HG03135 (cell line): ENCODE measurements around the gene SMC3.
"Not testable (repeated sequence)": the region's sequence is repeated elsewhere in the genome, so short reads cannot be mapped to it uniquely, and the experiment has no call there.

Experiments used
- ATAC-seq: cut with Tn5 transposase; IDR thresholded peaks from one replicate; pipeline ENCODE4 v1.9.1; 2021; ENCODE audit warnings: mild to moderate bottlenecking, moderate library complexity; ENCODE audit not compliant: unreplicated experiment

SMC3 gene

DNA sequence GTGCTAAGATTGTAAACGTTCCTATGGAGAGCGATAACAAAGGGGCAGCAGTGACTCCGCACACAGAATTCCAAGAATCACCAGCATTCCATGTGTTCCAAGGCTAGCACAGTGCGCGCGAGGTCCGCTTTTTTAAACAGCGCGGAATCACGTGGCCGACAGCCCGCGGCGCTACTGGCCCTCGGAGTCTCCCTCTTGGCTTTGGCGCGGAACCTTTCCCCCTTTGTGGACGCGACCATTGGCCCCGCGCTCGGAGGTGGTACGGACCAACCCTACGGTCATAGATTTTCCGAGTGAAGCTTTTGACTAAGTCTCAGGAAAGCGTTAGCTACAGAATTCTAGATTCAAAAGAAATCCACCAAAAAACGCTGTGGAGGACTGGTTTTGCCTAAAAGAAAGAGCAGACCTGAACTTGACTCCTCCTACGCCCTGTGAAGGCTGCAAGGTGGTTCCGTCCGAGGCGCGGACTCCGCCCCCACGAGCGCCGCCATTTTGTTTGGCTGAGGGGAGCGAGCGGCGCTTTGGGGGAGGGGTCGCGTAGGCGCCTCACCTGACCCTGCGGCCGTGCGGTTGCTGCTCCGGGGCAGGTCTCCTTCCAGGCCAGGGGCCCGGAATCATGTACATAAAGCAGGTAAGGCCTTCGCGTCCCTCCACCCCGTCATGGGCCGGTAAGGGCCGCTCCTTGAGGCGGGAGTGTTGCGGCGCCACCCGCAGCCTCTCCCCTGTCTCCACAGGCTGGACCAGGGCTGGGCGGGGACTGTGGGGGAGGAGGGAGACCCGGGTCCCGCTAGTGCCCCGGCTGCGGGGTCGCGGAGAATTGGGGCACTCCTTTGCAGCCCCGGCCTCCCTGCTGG is at the start of gene SMC3:
TSS of gene SMC3 (plus strand) at position 495 of the 854 bp plus-strand sequence. CDS start at position 617, 122 bp downstream.
- peak; percentile 90 for ATAC-seq

DNA sequence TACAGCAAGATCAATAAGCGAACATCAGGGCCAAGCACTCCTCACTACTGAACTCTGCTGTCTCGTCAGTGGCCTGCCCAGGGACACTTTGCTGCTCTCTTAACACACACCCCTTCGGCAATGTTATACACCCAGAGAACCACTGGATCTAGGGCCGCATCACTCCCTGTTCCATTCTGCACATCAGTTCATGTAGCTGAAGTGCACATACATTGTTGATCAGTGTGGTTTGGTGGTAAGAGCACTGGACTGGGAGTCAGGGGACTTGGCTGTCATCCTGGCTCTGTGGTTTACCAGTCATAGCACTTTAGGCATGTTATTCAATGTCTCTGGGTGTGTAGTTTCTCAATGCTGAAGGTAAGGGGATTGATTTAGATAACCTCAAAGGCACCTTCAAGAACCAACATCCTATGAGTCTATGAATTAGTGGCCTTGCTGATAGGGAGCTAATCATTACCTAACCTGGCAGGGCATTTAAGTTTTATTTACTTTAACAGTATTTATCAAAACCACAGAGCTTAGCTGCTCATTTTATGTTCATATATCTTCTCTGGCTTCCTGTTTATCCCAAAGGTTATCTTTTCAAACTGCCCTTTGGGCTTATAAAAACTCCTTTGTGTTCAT is 45.0 kb upstream of the SMC3 start:
- ATAC-seq: no peak

- ATAC-seq: no peak
Measured at GRCh38 chr10:110523736-110524135, 43.8 kb upstream of the SMC3 start.

DNA sequence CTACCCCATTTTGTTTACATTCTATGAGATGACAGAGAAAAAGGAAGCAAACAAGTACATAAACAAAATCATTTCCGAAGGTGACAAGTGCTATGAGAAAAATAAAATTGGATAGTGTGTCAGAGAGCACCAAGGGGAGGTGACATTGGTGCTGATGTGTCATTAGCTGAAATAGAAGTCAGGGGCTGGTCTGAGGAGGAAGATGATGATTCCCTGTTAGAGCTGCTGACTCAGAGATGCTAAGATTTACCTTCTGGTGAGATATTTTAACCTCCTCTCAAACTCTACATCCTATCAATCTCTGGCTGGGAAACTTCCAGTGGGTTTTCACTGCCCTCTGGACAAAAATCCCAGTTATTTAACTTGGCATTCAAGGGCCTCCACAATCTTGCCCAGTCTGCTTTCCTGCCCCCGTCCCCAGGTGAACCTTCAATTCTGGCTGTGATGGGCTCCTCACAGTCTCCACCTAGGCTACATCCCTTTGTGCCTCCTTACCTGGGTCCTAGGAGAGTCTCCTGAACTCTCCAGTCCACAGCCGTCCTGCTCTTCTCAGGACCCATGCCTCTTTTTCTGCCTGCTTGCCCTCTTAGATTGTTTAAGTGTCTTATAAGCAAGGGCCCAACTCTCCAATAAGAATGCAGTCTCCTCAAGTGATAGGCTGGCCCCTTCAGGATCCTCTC is 43.2 kb upstream of the SMC3 start:
- ATAC-seq: no peak

DNA sequence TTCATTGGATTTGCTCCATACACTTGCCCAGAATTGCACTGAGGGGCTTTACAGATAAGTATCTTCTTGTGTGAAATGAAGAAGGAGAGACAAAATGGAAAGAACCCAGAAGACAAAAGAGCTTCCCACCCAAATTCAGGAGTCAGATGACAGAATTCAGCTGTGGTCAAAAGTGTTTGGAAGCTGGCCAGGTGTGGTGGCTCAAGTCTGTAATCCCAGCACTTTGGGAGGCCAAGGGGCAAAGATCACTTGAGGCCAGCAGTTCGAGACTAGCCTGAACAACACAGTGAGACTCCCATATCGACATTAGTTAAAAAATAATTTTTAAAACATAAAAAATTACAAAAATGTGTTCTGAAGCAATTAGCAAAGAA is 42.6 kb upstream of the SMC3 start:
- ATAC-seq: no peak

GRCh38 chr10:110525349-110526260 is 41.9 kb upstream of the SMC3 start:
- ATAC-seq: no peak

DNA sequence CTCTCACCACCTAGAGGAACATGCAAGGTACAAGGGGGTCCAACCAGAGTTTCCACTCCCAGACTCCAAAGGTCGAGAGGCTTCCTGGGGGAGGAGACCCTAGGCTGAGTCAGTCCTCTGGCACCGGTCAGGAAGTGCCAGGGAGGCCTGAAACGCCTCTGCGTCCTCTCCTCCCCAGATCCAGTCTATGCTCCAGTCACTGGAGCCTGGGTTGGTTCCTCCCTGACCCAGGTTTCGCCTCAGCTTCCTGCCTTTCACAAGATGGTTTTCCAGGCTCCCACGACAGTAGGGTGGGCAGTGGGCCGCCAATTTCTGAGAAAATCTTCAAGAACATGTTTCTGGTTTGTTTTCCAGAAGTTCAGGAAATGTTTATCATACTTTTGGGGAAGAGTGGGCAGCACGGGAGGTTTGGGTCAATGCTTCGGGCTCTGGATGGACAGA is 39.7 kb upstream of the SMC3 start:
- no peak for ATAC-seq

GRCh38 chr10:110528224-110528996 is 39.1 kb upstream of the SMC3 start:
- peak; percentile 15 for ATAC-seq

DNA sequence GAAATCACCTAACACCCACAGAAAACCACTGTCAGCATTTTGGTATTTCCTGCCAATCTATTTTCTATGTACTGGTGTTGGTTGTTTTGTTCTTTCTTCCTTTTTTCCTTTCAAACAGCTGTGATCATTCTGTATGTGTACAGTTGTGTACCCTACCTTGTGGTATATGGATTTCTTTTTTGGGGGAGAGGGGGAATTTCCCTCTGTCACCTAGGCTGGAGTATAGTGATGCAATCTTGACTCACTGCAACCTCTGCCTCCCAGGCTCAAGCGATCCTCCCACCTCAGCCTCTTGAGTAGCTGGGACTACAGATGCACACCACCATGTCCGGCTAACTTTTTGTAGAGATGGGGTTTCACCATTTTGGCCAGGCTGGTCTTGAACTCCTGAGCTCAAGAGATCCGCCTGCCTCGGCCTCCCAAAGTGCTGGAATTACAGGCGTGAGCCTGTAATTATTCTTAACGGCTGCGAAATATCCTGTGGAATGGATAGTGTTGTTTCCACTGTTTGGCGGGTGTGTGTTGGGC is 38.4 kb upstream of the SMC3 start:
- ATAC-seq: peak; percentile 49

GRCh38 chr10:110529596-110530011 is 37.9 kb upstream of the SMC3 start:
- no peak for ATAC-seq

DNA sequence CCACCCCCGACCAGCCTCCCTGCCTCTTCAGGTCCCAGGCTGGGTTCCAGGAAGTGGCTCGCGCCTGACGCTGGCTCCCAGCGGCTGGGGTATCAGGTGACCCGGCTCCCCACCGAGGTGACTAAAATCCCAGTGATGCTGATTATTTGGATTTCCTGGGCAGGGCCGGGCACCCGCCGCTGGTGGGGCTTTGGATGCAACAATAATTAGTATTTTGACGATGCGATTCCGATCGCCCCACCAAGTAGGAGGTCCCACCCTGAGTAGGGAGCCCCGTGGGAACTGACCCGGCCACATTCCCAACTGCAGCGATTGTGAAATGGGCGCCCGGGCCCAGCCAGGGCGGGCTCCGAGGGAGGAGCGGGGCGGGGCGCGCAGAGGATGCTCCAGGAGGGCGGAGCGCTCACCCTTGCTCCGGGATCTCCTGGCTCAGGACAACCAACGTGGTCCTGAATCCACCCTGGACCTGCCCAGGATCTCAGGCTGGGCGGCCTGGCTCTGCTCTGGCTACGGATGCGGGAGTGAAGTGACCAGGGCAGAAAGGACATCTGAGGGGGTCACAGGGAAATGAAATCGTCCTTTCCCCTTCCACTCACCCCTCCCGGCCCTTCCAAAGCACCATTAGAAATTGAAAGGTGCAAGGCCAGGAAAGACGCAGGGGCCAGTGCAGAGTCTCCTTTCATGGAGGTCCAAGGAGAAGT is 37.2 kb upstream of the SMC3 start:
- no peak for ATAC-seq

GRCh38 chr10:110531687-110532086 is 35.8 kb upstream of the SMC3 start:
- ATAC-seq: no peak

GRCh38 chr10:110532628-110533027 is 34.9 kb upstream of the SMC3 start:
- not testable (repeated sequence) for ATAC-seq

DNA sequence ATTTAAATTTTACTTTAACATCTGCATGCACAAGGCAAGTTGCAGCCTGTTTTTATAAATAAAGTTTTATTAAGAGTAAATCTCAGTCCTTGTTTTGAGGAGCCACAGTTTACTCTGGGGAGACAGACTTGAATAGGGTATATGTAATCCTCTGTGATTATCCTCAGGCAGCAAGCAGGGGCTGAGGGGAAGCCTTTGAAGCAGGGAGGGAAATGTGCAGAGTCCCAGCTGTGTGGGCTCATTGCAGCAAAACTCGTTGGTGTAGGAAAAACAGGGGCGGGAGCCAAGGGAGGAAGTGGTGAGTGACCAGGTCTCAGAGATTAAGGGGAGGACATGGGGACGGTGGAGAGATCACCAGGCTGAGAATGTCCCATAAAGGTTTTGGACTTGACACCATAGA is 34.3 kb upstream of the SMC3 start:
- no peak for ATAC-seq

GRCh38 chr10:110534571-110534970 is 32.9 kb upstream of the SMC3 start:
- ATAC-seq: no peak

DNA sequence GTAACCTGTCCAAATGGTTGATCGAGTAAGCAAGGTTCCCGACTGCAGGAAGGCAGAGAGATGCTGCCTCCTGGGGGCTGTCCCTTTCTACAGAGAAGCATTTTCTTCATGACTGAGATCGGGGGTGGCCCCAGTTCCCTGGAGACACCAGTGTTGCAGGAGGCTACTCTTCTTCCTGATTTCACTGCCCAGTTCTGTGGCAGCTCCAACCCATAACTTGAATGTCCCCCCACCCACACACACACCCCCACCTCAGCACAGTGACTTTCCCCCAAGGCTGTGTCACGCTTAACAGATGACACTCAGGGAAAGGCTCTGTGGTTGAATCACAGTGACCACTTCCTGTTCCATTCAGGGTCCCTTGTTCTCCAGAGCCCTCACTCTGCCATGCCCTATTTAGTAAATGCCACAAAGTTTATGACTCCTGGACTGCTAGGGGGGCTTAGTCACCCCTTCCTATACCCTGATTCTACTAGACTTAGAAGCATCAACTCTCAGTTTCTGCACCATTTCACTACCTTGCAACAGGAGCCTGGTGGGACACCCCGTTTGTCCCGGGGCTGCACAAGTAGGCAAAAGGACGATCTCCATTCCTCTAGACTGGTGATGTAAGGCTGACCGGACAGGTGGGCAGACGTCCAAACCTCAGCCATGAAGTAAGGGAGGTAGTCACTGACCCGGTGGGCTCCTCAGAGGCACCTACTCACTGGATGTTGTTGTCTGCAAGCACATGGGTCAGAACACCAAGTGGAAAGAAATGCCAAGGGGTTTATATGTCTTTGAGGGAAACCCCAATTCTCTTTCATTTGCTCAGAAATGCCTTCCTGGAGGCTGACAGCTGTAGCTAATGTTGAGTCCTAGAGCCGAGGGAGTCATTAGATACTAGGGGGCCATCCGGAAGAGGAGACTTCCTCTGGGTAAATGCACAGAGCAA is 31.3 kb upstream of the SMC3 start:
- ATAC-seq: peak; percentile 81

GRCh38 chr10:110539091-110539490 is 28.4 kb upstream of the SMC3 start:
- ATAC-seq: no peak

DNA sequence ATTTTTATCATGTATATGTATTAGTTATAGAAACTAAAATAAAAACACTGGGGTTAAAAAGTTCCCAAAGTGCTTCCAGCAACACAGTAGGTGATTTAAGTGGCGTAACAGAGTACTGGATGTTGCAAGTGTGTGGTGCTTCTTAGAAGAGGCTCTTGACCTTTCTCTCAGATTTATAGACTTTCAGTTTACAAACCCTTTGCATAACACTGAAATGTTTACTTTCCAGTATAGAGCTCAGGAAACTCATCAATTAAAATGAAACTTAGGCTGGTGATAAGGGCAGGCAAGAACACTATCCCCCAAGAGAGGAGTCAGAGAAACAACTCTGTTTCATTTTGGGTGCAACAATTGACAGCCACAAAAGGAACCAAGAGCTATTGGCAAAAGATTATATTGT is 27.5 kb upstream of the SMC3 start:
- no peak for ATAC-seq
